Activated naive CD4-positive, alpha-beta T cell treated with anti-CD3 and anti-CD28 coated beads for 36 hours (primary cell): ENCODE measurements around the gene PPP1R11. TPM values are rescaled to one million over a fixed set of nuclear protein-coding genes. Genes with fewer than 3 reads are reported as not detected.

Source experiments
- CTCF ChIA-PET: fragments of 350-600 bp; sonication (Branson Sonifier 250); formaldehyde crosslinking; loops from one replicate; lab custom pipeline; 2021; ENCODE audit warnings: antibody characterized with exemption; lab: Charles Lee
- DNase-seq: peaks from one replicate; pipeline ENCODE4 v3.0.0-alpha.2; 2020
- H3K27ac Mint-ChIP-seq: one replicate; pipeline ENCODE4 v1.8.0; 2021; ENCODE audit warnings: mild to moderate bottlenecking, mixed read lengths
- H3K27me3 Mint-ChIP-seq: one replicate; pipeline ENCODE4 v1.8.0; 2021; ENCODE audit warnings: low read depth, mixed read lengths
- H3K36me3 Mint-ChIP-seq: one replicate; pipeline ENCODE4 v1.8.0; 2021; ENCODE audit warnings: low read depth, mixed read lengths
- H3K4me1 Mint-ChIP-seq: one replicate; pipeline ENCODE4 v1.8.0; 2021; ENCODE audit warnings: low read depth, mixed read lengths
- H3K4me3 Mint-ChIP-seq: one replicate; pipeline ENCODE4 v1.8.0; 2021; ENCODE audit warnings: mild to moderate bottlenecking, moderate library complexity, mixed read lengths
- H3K9me3 Mint-ChIP-seq: one replicate; pipeline ENCODE4 v1.8.0; 2021; ENCODE audit warnings: mixed read lengths
- intact Hi-C: fragments of 100-400 bp; cut with micrococcal nuclease; formaldehyde crosslinking; loops from one replicate; pipeline ENCODE4 v1.15.1; 2023
- total RNA-seq, 2 experiments: library from RNA; stranded (reverse); gene quantifications; one replicate each; pipeline ENCODE4 v1.2.3, GENCODE V29; 2021

Gene PPP1R11
- total RNA-seq, 2 experiments from 2014 or later = 42.8 to 46.6 TPM

- Mint-ChIP-seq H3K9me3 (peaks cover 5% of the 10 kb centered on the region), H3K36me3 (peaks cover 24% of the 10 kb centered on the region), H3K4me3 (peak overlapping the region; percentile 98), H3K27ac (peak overlapping the region; percentile 98), H3K27me3 (no peaks in the 10 kb centered on the region), H3K4me1 (peaks cover 38% of the 10 kb centered on the region)
- CTCF ChIA-PET = no interaction called here
- no peak for DNase-seq
- intact Hi-C loops = loop anchor here (5.0 to 10.0 kb wide), 7 partner anchors 175 to 1798 kb away; partner anchors contain the start of genes GNL1, MRPS18B, PPP1R10 and PRR3
These were observed 4.4 kb upstream of the PPP1R11 start for GRCh38 chr6:30062471-30063178.

GRCh38 chr6:30063315-30063714 is 3.7 kb upstream of the PPP1R11 start:
- H3K4me1 Mint-ChIP-seq = peaks cover 44% of the 10 kb centered on the region

GRCh38 chr6:30066082-30066481 is 916 bp upstream of the PPP1R11 start:
- CTCF ChIA-PET = interaction anchor here (0.7 to 1.9 kb wide), 5 partner anchors 9 to 345 kb away, joined by 3 to 15 read pairs (median 3); no protein-coding TSS in a partner anchor
- Mint-ChIP-seq H3K4me3 (peak overlapping the region; percentile 90), H3K4me1 (peaks cover 47% of the 10 kb centered on the region), H3K36me3 (peaks cover 46% of the 10 kb centered on the region), H3K27me3 (peaks cover 4% of the 10 kb centered on the region), H3K27ac (peak overlapping the region; percentile 96), H3K9me3 (peaks cover 5% of the 10 kb centered on the region)
- no peak for DNase-seq
- intact Hi-C loops = loop anchor here (2.0 to 10.0 kb wide), 11 partner anchors 37 to 1801 kb away; partner anchors contain the start of genes GNL1, HLA-A, MRPS18B and PPP1R10

More at GRCh38 chr6:30063315-30063714, 3.7 kb upstream of the PPP1R11 start:
- peak overlapping the region; percentile 16 for H3K4me3 Mint-ChIP-seq
- DNase-seq = no peak
- H3K27ac Mint-ChIP-seq = peak overlapping the region; percentile 26
- no peaks in the 10 kb centered on the region for H3K27me3 Mint-ChIP-seq
- peaks cover 26% of the 10 kb centered on the region for H3K36me3 Mint-ChIP-seq
- CTCF ChIA-PET = no interaction called here
- H3K9me3 Mint-ChIP-seq = peaks cover 5% of the 10 kb centered on the region
- intact Hi-C loops = loop anchor here (5.0 to 10.0 kb wide), 7 partner anchors 176 to 1799 kb away; partner anchors contain the start of genes GNL1, MRPS18B, PPP1R10 and PRR3

GRCh38 chr6:30067460-30068139 is 602 bp downstream of the PPP1R11 start:
- DNase-seq = no peak

GRCh38 chr6:30071081-30071818 is 4.3 kb downstream of the PPP1R11 start:
- DNase-seq = no peak
- CTCF ChIA-PET = no interaction called here
- H3K36me3 Mint-ChIP-seq = peaks cover 24% of the 10 kb centered on the region
- no peak overlapping the region for H3K27ac Mint-ChIP-seq
- no peaks in the 10 kb centered on the region for H3K9me3 Mint-ChIP-seq
- peaks cover 46% of the 10 kb centered on the region for H3K4me1 Mint-ChIP-seq
- peaks cover 35% of the 10 kb centered on the region for H3K27me3 Mint-ChIP-seq
- no peak overlapping the region for H3K4me3 Mint-ChIP-seq
- intact Hi-C loops = no loop called here

More at GRCh38 chr6:30067460-30068139, 602 bp downstream of the PPP1R11 start:
- H3K4me3 Mint-ChIP-seq = peak overlapping the region; percentile 90
- peak overlapping the region; percentile 96 for H3K27ac Mint-ChIP-seq
- peaks cover 46% of the 10 kb centered on the region for H3K4me1 Mint-ChIP-seq
- peaks cover 37% of the 10 kb centered on the region for H3K36me3 Mint-ChIP-seq
- H3K27me3 Mint-ChIP-seq = peaks cover 15% of the 10 kb centered on the region
- CTCF ChIA-PET = interaction anchor here (1.6 kb wide), 1 partner anchor 34 kb away, joined by 6 read pairs; no protein-coding TSS in a partner anchor
- intact Hi-C loops = loop anchor here (1.0 to 10.0 kb wide), 13 partner anchors 35 to 1803 kb away; partner anchors contain the start of genes GNL1, HLA-A, MRPS18B and PPP1R10
- H3K9me3 Mint-ChIP-seq = peaks cover 5% of the 10 kb centered on the region

GRCh38 chr6:30071858-30072257 is 4.9 kb downstream of the PPP1R11 start:
- Mint-ChIP-seq H3K4me1 (peaks cover 52% of the 10 kb centered on the region), H3K9me3 (no peaks in the 10 kb centered on the region), H3K4me3 (no peak overlapping the region), H3K27me3 (peaks cover 35% of the 10 kb centered on the region), H3K36me3 (peaks cover 24% of the 10 kb centered on the region), H3K27ac (no peak overlapping the region)
- DNase-seq = no peak
- CTCF ChIA-PET = no interaction called here
- intact Hi-C loops = no loop called here

- no peaks in the 10 kb centered on the region for H3K9me3 Mint-ChIP-seq
- no peak for DNase-seq
- H3K36me3 Mint-ChIP-seq = peaks cover 19% of the 10 kb centered on the region
- peaks cover 35% of the 10 kb centered on the region for H3K27me3 Mint-ChIP-seq
- H3K27ac Mint-ChIP-seq = no peak overlapping the region
- CTCF ChIA-PET = interaction anchor here (0.7 to 1.8 kb wide), 3 partner anchors 28 to 36 kb away, joined by 3 to 5 read pairs (median 4); no protein-coding TSS in a partner anchor
- peak overlapping the region; percentile 67 for H3K4me3 Mint-ChIP-seq
- intact Hi-C loops = loop anchor here (2.0 kb wide), 1 partner anchor 57 kb away; no protein-coding TSS in a partner anchor
- H3K4me1 Mint-ChIP-seq = peaks cover 43% of the 10 kb centered on the region
These were observed 6.7 kb downstream of the PPP1R11 start for GRCh38 chr6:30073489-30074235.

- Mint-ChIP-seq H3K27ac (no peak overlapping the region), H3K36me3 (peaks cover 13% of the 10 kb centered on the region), H3K9me3 (no peaks in the 10 kb centered on the region), H3K4me3 (peak overlapping the region; percentile 67), H3K4me1 (peaks cover 42% of the 10 kb centered on the region), H3K27me3 (peaks cover 35% of the 10 kb centered on the region)
- CTCF ChIA-PET = interaction anchor here (0.7 to 1.8 kb wide), 4 partner anchors 27 to 57 kb away, joined by 3 to 5 read pairs (median 4); no protein-coding TSS in a partner anchor
- DNase-seq = no peak
- intact Hi-C loops = loop anchor here (2.0 kb wide), 1 partner anchor 56 kb away; no protein-coding TSS in a partner anchor
These were observed 7.5 kb downstream of the PPP1R11 start for GRCh38 chr6:30074331-30075093.

- DNase-seq = peak; percentile 27
- CTCF ChIA-PET = interaction anchor here (1.0 to 1.8 kb wide), 2 partner anchors 28 to 57 kb away, joined by 3 to 4 read pairs; no protein-coding TSS in a partner anchor
- H3K27ac Mint-ChIP-seq = no peak within 1 kb of the TSS
- no peaks in the 10 kb centered on the region for H3K9me3 Mint-ChIP-seq
- peaks cover 7% of the 10 kb centered on the region for H3K36me3 Mint-ChIP-seq
- intact Hi-C loops = loop anchor here (2.0 kb wide), 1 partner anchor 56 kb away; no protein-coding TSS in a partner anchor
- H3K27me3 Mint-ChIP-seq = peaks cover 35% of the 10 kb centered on the region
- H3K4me1 Mint-ChIP-seq = peaks cover 41% of the 10 kb centered on the region
- H3K4me3 Mint-ChIP-seq = peak within 1 kb of the TSS; percentile 67
These were observed 8.2 kb downstream of the PPP1R11 start, which contains the start of gene RNF39 for GRCh38 chr6:30075094-30075789. RNF39 (minus strand) TSS chr6:30075769; CDS start chr6:30075585, 184 bp downstream.
